Nephron (organoid): Measurements from ENCODE around the gene MR1.

Source experiments
- H3K27ac Mint-ChIP-seq, 3 experiments: 2 replicates each; pipeline ENCODE4 v1.8.0; 2020; ENCODE audit warnings: mixed read lengths in 3 of 3, mild to moderate bottlenecking in 2 of 3, moderate library complexity in 1 of 3
- H3K27me3 Mint-ChIP-seq: 2 replicates; pipeline ENCODE4 v1.8.0; 2021; ENCODE audit warnings: low read depth, mild to moderate bottlenecking, moderate library complexity, mixed read lengths
- H3K36me3 Mint-ChIP-seq: 2 replicates; pipeline ENCODE4 v1.8.0; 2020; ENCODE audit warnings: low read depth, mixed read lengths
- H3K4me1 Mint-ChIP-seq: 2 replicates; pipeline ENCODE4 v1.8.0; 2020; ENCODE audit warnings: mixed read lengths
- H3K4me3 Mint-ChIP-seq, 3 experiments: 2 replicates each; pipeline ENCODE4 v1.8.0; 2020; ENCODE audit warnings: mild to moderate bottlenecking in 3 of 3, mixed read lengths in 3 of 3, moderate library complexity in 2 of 3
- H3K9me3 Mint-ChIP-seq: 2 replicates; pipeline ENCODE4 v1.8.0; 2020; ENCODE audit warnings: mixed read lengths
- CTCF ChIP-seq, 3 experiments: fragments of 200-600 bp; sonication (generic); IDR thresholded peaks; one replicate each; pipeline ENCODE4 v1.5.0; 2021; ENCODE audit warnings: antibody characterized with exemption in 3 of 3; ENCODE audit not compliant: unreplicated experiment in 3 of 3

MR1 gene

GRCh38 chr1:181033799-181034451, at the start of gene MR1:
Gene MR1 (plus strand): TSS chr1:181033983. CDS start chr1:181034008, 25 bp downstream.
- Mint-ChIP-seq H3K4me1 (peaks cover 15% of the 10 kb centered on the region), H3K9me3 (no peaks in the 10 kb centered on the region), H3K27me3 (no peaks in the 10 kb centered on the region), H3K36me3 (no peaks in the 10 kb centered on the region), H3K4me3 (peak within 1 kb of the TSS in 2 of 3 experiments; percentile 60 to 84), H3K27ac (peak within 1 kb of the TSS; percentile 52 to 83 (median 77))
- TF ChIP-seq CTCF (IDR thresholded peaks at IDR 0.05; ENCODE audit: unreplicated experiment in 3 of 3), result no peak

GRCh38 chr1:180988253-180988752, 45.5 kb upstream of the MR1 start:
- no peak overlapping the region for H3K27ac Mint-ChIP-seq
- TF ChIP-seq CTCF (IDR thresholded peaks at IDR 0.05; ENCODE audit: unreplicated experiment in 3 of 3), result no peak
- H3K4me1 Mint-ChIP-seq, result no peaks in the 10 kb centered on the region
- H3K4me3 Mint-ChIP-seq, result no peak overlapping the region
- no peaks in the 10 kb centered on the region for H3K9me3 Mint-ChIP-seq
- H3K36me3 Mint-ChIP-seq, result peaks cover 74% of the 10 kb centered on the region
- no peaks in the 10 kb centered on the region for H3K27me3 Mint-ChIP-seq

GRCh38 chr1:180994262-180994661, 39.5 kb upstream of the MR1 start:
- Mint-ChIP-seq H3K27me3 (no peaks in the 10 kb centered on the region), H3K36me3 (peaks cover 54% of the 10 kb centered on the region), H3K4me3 (no peak overlapping the region), H3K9me3 (no peaks in the 10 kb centered on the region), H3K4me1 (no peaks in the 10 kb centered on the region), H3K27ac (no peak overlapping the region)
- no peak for TF ChIP-seq CTCF (IDR thresholded peaks at IDR 0.05; ENCODE audit: unreplicated experiment in 3 of 3)

GRCh38 chr1:180997843-180998504, 35.8 kb upstream of the MR1 start:
- peaks cover 58% of the 10 kb centered on the region for H3K36me3 Mint-ChIP-seq
- H3K27me3 Mint-ChIP-seq, result no peaks in the 10 kb centered on the region
- no peak overlapping the region for H3K27ac Mint-ChIP-seq
- H3K9me3 Mint-ChIP-seq, result no peaks in the 10 kb centered on the region
- no peak for TF ChIP-seq CTCF (IDR thresholded peaks at IDR 0.05; ENCODE audit: unreplicated experiment in 3 of 3)
- no peaks in the 10 kb centered on the region for H3K4me1 Mint-ChIP-seq
- no peak overlapping the region for H3K4me3 Mint-ChIP-seq

- no peak for TF ChIP-seq CTCF (IDR thresholded peaks at IDR 0.05; ENCODE audit: unreplicated experiment in 3 of 3)
- no peak overlapping the region for H3K4me3 Mint-ChIP-seq
- H3K4me1 Mint-ChIP-seq, result no peaks in the 10 kb centered on the region
- peaks cover 69% of the 10 kb centered on the region for H3K36me3 Mint-ChIP-seq
- no peak overlapping the region for H3K27ac Mint-ChIP-seq
- H3K27me3 Mint-ChIP-seq, result no peaks in the 10 kb centered on the region
- no peaks in the 10 kb centered on the region for H3K9me3 Mint-ChIP-seq
These were observed 32.5 kb upstream of the MR1 start for GRCh38 chr1:181001091-181001780.
